NCI-H2196 (cell line): ENCODE results near the gene CFAP251.
"Not testable (repeated sequence)": the region's sequence is repeated elsewhere in the genome, so short reads cannot be mapped to it uniquely, and the experiment has no call there.

Experiments
- DNase-seq: peaks from one replicate; lab custom pipeline; 2025; ENCODE audit not compliant: unreplicated experiment; lab: John Stamatoyannopoulos, UW

Gene CFAP251

GRCh38 chr12:121908702-121909101 lies 9.7 kb upstream of the CFAP251 start:
- DNase-seq, result no peak

- no peak for DNase-seq
Measured at GRCh38 chr12:121911824-121912585, 6.4 kb upstream of the CFAP251 start.

GRCh38 chr12:121915841-121916321 lies 2.5 kb upstream of the CFAP251 start:
- no peak for DNase-seq

GRCh38 chr12:121916719-121917118 lies 1.7 kb upstream of the CFAP251 start:
- DNase-seq, result no peak

- DNase-seq, result no peak
Measured at GRCh38 chr12:121918679-121919038, 267 bp downstream of the CFAP251 start.

GRCh38 chr12:121921066-121921465 lies 2.7 kb downstream of the CFAP251 start:
- no peak for DNase-seq

- no peak for DNase-seq
Measured at GRCh38 chr12:121925358-121925695, 6.9 kb downstream of the CFAP251 start.

GRCh38 chr12:121926874-121927706 lies 8.7 kb downstream of the CFAP251 start:
- DNase-seq, result no peak

GRCh38 chr12:121927813-121928212 lies 9.4 kb downstream of the CFAP251 start:
- no peak for DNase-seq

GRCh38 chr12:121929545-121929944 lies 11.2 kb downstream of the CFAP251 start:
- DNase-seq, result not testable (repeated sequence)

GRCh38 chr12:121930862-121931261 lies 12.5 kb downstream of the CFAP251 start:
- no peak for DNase-seq

- no peak for DNase-seq
Measured at GRCh38 chr12:121932176-121932536, 13.8 kb downstream of the CFAP251 start.

- no peak for DNase-seq
Measured at GRCh38 chr12:121932914-121933521, 14.6 kb downstream of the CFAP251 start.

GRCh38 chr12:121933522-121934308 lies 15.3 kb downstream of the CFAP251 start:
- DNase-seq, result no peak

- DNase-seq, result no peak
Measured at GRCh38 chr12:121934309-121934664, 15.9 kb downstream of the CFAP251 start.

- no peak for DNase-seq
Measured at GRCh38 chr12:121937654-121938053, 19.3 kb downstream of the CFAP251 start.

GRCh38 chr12:121939186-121939585 lies 20.8 kb downstream of the CFAP251 start:
- no peak for DNase-seq

- no peak for DNase-seq
Measured at GRCh38 chr12:121939992-121940766, 21.8 kb downstream of the CFAP251 start.

- DNase-seq, result no peak
Measured at GRCh38 chr12:121942145-121942718, 23.8 kb downstream of the CFAP251 start.

GRCh38 chr12:121943926-121944325 lies 25.5 kb downstream of the CFAP251 start:
- DNase-seq, result no peak
